HG03097 (cell line): Measurements from ENCODE around the gene RUNX2.
"Not testable (repeated sequence)": the region's sequence is repeated elsewhere in the genome, so short reads cannot be mapped to it uniquely, and the experiment has no call there.

ENCODE experiments used
- ATAC-seq: cut with Tn5 transposase; IDR thresholded peaks from one replicate; pipeline ENCODE4 v1.9.1; 2021; ENCODE audit not compliant: unreplicated experiment, low FRiP score

Gene RUNX2

DNA sequence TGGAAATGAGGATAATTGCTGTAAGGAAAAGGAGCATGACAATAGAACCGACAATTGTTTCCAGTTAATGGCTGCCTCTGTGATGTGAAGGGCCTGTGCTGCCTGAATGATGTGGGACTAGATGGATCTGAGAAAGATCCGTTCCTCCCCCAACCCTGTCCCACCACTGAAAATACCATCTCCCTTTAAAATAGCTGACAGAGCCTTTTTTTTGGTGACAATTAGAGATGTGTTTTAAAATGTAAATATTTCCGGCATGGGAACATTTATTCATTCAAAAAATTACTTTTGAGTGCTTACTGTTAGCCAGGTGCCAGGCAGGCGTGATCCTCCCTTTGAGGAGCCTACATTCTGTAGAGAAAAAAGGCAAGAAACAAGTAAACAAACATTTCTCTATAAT lies 122.0 kb downstream of the RUNX2 start:
- ATAC-seq = no peak

DNA sequence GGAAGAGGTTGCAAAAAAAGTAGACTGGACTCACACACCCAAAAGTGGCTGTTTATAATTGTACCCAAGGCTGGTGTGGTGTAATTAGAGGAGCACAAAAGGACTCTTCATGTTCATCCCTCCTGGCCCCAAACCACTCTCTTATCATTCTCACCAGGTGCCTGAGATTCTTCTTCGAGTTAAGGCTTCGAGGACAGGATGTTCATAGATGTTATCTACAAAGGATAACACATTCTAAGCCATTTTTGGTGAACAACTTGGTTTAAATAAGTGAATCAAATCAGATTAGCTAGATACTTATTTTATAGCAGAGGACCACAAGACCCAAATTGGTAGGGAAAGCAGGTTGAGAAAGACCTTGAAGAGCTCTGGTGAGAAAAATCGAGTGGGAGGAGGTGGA lies 122.7 kb downstream of the RUNX2 start:
- no peak for ATAC-seq

DNA sequence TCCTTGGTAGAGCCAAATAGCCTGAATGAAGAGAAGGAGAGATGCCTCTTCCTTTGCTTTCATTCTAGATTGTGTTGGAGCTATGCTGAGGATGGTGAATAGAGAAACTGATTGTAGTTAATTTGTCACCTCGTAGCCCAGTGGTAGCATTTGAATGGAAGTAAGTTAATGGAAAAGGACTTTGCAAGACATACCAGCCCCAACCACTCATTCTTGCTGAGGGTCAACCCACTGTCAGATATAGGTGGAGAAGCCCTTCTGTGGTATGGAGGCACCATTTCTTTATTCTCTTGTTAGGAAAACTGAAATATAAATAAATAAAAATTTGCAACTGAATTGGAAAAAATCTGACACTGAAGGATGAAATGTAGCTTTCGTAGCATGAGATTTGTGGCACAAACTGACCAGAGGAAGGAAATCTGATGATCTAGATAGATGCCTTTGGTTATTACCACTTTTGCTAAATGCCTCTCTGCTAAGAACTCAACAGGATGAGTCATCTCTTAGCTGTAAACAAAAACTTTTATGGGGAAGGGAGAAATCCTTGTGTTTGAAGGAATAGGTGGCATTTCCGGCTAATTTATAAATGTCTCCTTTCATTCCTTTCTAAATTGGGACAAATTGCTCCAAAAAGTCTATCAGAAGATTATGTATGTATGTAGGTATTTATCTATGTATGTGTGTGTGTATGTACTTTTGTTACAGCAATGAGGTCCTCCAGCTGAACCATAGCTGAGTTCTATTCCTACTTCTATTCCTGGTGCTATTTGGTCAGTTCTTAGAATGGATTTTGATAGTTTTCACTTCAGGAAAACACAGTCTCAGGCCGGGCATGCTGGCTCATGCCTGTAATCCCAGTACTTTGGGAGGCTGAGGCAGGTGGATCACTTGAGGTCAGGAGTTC lies 126.1 kb downstream of the RUNX2 start:
- ATAC-seq = no peak

DNA sequence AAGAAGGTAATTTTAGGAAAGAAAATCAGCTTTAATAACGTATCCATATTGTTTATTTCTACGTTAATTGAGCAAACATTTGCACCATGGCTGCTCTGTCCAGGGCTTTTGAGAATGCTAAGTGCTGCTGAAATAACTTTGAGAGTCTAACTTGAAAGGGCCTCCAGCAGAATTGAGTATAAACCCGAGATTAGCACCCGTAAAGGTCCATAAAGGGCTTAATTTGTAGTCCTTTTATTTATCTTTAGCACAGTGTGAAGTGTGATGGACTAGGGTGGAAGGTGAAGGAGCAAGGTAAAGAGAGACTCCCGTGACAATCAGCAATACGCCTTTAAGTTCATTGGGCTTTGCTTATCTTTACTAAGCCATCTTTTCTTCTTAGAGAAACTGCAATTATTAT lies 127.3 kb downstream of the RUNX2 start:
- ATAC-seq = no peak

DNA sequence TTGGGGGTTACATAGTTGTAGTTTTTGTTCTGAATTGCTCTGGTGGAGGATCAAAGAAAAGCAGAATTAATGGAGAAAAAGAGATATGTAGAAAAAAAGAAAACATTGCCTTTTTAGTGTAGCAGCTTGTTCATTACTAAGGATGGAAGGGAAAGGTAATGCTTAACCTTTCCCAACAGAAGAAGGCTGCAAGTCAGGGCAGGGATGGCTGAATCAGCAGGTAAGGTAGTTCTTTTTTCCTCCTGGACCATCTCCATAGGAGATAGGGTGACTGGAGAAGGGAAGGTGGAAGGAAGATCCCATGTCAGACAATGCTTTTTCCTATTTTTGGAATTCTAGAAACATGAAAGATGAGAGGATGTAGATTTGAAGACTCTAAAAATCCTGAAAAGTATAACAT lies 129.0 kb downstream of the RUNX2 start:
- ATAC-seq = no peak

DNA sequence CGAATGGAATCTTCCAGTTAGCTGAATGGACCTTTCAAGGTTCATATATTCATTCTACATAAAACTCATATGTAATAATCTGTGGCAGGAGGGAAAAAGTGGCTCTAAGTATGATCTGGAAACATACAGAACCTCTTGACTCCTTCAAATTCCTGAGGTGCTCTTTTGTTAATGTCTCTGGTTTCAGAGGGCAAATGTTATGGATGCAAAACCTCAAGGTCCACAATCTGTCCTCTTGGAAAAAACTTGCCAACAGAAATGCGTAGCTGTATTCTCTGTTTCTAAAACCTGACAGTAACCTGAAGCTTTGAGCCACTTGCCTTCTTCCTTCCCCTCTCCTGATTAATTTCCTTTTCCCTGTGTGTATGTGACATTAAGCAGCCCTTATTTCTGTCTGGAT lies 130.5 kb downstream of the RUNX2 start:
- no peak for ATAC-seq

DNA sequence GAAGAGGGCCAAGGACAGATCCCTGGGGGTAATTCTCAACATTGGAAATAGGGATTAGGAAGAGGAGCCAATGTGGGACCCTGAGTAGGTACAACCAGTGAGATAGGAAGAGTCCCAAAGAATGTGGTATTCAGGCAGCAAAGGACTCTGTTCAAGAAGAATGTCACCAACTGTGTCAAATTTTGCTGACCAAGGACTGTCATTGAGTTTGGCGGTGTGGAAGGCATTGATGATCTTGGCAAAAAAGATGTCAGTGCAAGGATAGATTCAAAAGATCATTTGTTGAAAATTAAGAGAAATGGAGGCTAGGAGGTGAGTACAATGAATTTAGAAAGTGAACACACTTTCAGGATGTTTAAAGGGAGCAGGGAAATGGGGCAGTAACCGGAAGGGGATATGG lies 132.0 kb downstream of the RUNX2 start:
- ATAC-seq = no peak

DNA sequence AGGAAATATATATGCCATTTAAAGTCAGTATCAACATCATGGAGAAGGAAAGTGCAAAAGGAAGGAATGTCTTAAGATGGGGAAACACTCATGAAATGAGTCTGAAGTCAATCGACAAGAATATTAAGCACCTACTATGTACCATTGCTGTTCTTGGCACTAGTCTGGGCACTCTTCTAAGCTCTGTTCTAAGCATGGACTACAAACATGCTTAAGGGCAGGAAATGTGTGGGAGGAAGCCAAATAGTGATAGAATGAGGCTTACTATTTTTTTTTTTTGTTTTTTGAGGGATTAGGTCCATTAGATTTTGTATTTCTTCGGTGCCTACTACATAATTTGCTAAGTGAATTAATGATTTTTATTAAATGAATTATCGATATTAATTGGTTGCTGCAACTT lies 133.4 kb downstream of the RUNX2 start:
- no peak for ATAC-seq

DNA sequence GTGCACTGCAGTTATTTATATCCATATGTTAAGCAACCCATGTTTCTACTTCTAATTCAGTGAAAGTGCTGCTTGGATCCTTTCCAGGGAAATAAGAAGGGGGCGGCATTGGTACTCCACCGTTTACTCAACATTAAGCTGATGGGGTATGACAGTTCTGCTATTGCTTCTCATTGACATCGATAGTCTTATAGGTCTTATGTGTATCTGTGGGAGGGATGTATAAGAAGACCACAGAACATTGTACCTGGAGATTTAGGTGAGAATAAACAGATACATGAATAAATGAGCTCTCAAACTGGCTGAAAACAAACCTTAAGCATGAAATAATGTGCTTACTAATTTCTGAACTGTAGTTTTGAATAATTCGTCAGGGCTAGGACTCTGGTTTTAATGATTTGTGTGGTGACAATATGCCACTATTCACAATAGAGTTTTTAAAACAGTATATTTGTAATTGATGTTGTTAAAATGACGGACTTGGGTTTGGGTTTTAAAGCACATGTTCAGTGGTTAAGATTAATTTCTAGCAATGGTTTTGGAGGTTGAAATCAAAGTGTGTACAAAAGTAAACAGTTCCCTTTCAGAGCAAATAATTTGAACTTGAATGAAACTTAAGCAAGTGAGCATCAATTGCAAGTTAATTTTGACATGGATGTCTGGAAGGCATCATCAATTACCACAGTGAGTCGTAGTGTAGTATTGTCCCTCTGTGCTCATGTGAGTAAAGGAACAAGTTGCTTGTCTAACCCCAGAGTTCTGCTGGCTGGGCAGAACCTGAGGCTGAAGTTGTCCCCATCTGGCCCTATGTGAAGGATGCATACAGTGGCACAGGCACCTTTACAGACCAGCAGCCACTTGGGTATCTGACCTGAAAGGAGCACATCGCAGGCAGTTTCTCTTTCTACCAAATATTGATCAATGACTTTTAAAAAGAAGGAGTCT lies 134.3 kb downstream of the RUNX2 start:
- no peak for ATAC-seq

DNA sequence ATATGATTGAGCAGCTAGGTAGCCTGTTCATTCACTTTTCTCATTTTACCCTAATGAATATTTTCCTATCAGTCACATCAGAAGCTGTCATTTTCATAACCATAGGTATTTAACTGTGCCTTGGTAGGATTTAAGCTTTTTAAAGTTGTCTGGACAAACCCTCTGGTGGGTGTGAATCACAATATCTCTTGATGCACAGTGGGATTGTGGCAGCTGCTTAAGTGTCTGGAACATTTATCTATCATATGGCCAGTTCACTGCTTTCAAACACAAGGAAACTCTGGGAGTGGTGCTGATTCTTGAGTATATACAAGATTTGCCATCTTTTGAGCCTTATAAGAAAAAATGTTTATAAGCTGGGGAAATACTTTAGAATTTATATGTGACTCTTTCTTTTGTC lies 136.6 kb downstream of the RUNX2 start:
- ATAC-seq = no peak

DNA sequence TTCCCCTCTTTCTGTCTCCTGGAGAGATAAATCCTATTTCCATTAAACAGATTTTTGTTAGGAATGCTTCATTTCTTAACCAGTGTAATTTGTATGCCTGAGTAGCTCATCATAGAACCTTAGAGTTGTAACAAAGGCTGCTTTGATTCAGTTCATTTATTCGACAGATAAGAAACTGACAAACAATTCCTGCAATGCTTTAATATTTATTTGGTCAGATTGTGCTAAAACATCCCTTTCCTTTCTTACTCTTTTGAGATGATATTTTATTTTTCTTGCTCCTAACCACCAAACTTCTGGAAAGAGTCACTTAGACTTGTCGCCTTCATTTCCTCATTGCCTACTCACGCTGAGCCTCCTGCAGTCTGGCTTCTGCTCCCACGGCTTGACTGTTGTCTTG lies 138.6 kb downstream of the RUNX2 start:
- ATAC-seq = no peak

DNA sequence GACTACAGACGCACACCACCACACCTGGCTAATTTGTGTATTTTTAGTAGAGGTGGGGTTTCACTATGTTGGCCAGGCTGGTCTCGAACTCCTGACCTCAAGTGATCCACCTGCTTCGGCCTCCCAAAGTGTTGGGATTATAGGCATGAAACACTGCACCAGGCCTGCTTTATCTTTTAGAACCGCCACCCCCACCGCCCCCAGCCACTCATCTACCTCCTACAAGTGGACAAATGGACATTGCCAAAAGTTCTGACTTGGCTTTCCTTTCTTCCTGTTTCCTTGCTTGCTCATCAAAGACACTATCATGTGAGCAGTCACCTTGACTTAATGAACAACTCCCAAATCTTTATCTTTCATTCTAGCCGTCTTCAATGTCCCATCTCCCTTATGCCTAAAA lies 139.3 kb downstream of the RUNX2 start:
- ATAC-seq = not testable (repeated sequence)

DNA sequence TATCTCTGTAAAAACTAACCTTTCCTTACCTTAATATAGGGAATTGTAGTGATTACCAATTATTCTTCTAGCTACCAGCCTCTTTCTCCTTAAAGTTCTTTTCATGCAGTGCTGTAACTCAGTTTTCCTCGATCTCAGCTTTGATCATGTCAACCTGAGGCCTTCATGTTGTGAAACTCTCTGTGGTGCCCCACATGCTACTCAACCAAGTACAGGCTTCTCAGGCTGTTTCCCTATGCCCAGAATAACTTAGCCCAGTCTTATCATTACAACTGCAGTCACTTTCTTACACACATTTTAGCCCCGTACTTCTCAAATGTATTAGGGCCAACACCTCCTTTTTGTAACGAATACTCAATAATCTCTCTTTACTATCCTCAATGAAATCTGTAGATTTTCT lies 139.7 kb downstream of the RUNX2 start:
- ATAC-seq = no peak

DNA sequence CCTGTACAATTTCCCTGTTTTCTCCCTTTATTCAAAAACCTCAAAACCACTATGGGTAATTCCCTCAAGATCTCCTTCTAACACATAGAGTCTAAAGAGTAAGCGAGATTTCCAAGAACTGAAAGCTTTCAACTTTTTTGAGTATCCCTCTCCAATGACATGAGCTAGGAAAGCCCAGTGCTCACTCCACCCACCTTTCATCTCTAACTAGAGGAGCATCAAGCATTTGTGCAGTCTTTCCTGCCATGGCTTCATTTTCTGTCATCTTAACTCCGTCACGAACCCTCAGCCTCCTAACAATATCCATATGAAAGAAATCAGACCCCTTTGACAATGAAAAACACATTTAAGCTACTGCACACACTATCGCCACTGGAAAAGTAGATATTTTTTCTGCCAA lies 141.5 kb downstream of the RUNX2 start:
- ATAC-seq = no peak

DNA sequence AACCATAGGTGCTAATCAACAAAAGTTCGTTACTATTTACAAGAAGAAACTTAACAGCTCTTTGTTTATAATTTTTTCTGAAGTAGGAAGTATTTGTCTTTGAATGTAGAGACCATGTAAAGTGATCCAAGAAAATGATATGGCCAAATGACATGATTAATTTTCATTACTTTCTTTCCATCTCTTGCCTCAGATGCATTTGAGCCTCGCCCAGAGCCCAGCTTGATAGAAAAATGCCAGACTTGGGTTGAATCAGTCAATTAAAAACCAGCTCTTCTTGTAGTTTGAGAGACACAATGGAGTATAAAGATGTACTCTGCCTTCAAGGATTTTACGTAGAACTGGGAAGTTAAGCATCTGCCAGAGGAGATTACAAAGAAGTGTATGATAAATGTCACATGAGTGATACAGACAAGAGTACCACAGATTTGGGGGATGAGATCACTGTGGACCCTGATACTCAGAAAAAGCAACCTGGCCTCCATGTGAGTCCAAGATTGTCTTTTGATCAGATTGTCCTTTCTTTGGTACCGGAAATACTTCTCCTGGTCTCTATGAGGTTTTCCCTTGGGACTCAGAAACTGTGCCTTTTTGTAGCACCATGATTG lies 142.1 kb downstream of the RUNX2 start:
- no peak for ATAC-seq

DNA sequence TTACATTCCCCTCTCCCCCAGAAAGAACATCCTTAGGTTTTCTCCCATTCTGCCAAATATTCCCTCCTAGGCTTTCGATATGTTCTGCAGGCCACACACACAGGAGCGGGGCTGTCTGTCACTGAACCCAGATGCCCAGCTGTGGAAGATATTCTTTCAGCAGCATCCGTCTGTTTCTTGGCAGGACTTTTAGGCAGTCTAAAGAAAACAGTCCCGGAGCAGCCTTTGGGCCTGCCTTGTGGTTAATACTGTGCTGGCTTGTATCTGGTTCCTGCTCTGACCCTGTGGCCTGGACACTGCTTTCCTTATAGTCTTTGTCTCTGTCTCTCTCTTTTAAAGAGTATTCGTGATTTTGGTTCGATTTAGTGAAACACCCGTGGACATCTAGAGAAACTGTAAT lies 144.3 kb downstream of the RUNX2 start:
- no peak for ATAC-seq

DNA sequence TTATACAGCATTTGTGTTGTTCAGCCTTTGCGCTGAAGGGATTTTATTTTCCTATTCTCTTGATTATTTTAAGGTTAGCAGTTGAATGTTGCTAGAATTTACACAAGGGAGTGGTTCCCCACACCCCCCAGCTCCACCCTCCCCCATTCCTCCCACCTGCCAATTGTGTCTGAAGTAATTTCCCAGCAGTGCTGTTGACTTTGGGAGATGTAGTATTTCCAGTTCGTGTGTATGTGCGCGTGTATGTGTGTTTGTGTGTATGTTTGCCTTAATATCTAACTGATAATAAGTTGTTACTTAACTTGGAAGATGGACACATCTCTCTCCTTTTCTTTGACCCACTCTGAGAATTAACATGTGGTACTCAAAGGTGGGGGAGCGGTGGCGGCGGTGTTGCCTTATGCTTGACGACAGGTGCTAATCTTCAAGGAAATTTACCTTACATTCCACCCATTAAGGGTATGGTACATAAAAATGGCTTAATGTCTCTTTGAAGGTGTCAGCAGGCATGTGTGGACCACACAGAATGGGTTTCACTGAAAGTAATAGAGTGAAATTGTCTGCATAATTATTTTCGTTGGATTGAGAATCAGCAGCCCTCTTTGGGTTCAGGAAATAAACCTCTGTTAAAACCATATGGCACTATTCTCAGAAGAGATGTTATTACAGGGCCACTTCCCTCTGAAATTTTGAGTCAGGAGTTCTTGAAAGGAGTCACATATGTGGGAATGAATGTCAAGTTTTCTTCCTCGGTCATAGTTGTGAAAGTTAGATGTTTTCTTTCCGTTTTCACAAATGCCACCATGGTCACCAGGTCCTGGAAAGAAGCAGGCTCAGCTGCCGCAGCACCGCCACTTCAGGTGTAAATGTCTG lies 145.2 kb downstream of the RUNX2 start:
- ATAC-seq = no peak

DNA sequence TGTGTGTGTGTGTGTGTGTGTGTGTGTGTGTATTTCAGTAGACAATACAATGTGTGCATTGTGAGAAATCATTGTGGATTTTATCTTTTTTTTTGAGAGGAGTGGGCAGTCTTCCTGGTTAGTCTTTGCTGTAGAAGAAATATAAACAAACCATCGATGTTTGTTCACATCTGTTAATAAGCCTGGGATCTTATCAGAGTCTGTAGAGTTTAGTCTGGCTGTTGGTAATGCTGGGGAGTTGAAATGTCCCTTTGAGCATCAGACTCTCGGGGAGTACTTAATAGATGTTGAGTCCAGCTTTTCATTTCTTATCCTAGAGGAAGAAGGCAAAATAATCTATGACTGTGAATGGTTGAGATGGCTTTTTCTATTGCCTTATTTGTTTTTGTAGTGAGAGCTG lies 146.2 kb downstream of the RUNX2 start:
- ATAC-seq = no peak

DNA sequence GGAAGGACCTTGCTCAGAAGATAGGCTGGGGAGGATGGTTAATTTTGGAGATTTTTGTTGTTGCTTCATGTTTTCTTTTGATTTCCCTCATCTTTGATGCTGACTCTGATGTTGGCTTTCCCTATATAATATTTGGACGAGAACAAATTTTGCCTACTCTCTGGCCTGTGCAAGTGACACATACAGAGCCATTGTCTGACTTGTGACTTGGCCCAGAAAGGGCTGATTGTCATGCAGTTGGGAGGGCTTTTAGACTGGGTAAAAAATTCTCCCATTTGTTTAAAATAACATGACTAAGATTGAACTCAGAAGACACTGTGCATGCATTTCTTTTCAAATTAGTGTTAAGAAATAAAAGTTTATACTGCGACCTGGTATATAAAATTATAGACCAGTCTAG lies 148.2 kb downstream of the RUNX2 start:
- no peak for ATAC-seq

DNA sequence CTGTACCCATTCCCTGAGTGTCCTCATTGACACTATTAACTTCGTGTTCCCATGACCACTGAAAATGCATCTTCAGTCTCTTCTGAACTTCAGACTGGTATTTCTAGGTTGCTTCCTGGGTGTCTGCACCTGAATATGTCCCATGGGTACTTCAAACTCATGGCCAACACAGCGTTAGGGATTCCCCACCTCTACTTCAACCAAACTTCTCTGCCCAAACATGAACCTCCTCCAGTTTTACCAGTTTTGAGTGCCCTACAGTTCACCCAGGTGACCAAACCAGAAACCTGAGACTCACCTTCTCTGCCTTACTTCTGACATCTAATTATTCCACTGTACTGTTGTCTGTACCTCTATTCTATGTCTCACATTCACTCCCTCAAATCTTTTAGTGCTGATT lies 149.1 kb downstream of the RUNX2 start:
- ATAC-seq = no peak
